HepG2 (cell line): ENCODE data around the gene PRKCE. TPM values are rescaled to one million over a fixed set of nuclear protein-coding genes. Genes with fewer than 3 reads are reported as not detected.

Source experiments
- ATAC-seq: fragments of 200-7000 bp; cut with Tn5 transposase; 3 replicates; pipeline ENCODE4 v1.9.1; 2020; ENCODE audit warnings: mild to moderate bottlenecking, moderate library complexity
- BruUV-seq: library from RNA; stranded (reverse); fragments of 400-500 nt; replicated peaks from 2 replicates; lab custom pipeline; 2021; lab: Mats Ljungman, UMichigan
- CTCF ChIA-PET: fragments of 300-600 bp; formaldehyde crosslinking; extraction: SDS; loops from one replicate; lab custom pipeline; 2021; ENCODE audit warnings: low total read pairs, inconsistent platforms, low intra/inter-chr PET ratio; lab: Yijun Ruan, JAX
- POLR2A ChIA-PET: fragments of 350-600 bp; sonication (Branson Sonifier 250); formaldehyde crosslinking; loops from one replicate; lab custom pipeline; 2020; ENCODE audit warnings: antibody characterized with exemption, inconsistent platforms; lab: Yijun Ruan, JAX
- DNase-seq: peaks from one replicate; pipeline ENCODE4 v3.0.0-alpha.2; 2015; ENCODE audit warnings: low spot score
- FAIRE-seq: peaks from 3 replicates; lab custom pipeline; 2011; peaks lifted over from hg19 to GRCh38; lab: Jason Lieb, UNC
- H2AFZ ChIP-seq: one replicate; pipeline ENCODE4 v1.6.1; 2011; ENCODE audit warnings: low read length, inconsistent platforms
- H3K27ac ChIP-seq: fragments of 300-600 bp; 3 replicates; pipeline ENCODE4 v1.8.0; 2011; ENCODE audit warnings: mixed run types, mild to moderate bottlenecking, mixed read lengths, low read length, inconsistent platforms; ENCODE audit not compliant: insufficient read depth; ENCODE audit errors: extremely low read length
- H3K27me3 ChIP-seq, 2 experiments: fragments of 200-600 bp in 1 of 2; 2 replicates in 1 of 2; 3 replicates in 1 of 2; pipeline versions ENCODE4 v1.6.0 to v1.8.0; 2011; ENCODE audit warnings: low read length in 2 of 2, mild to moderate bottlenecking in 2 of 2, moderate library complexity in 2 of 2, inconsistent platforms in 1 of 2; ENCODE audit not compliant: insufficient read depth in 2 of 2, control insufficient read depth in 1 of 2
- H3K36me3 ChIP-seq, 2 experiments: fragments of 200-600 bp in 1 of 2; replicated peaks in 1 of 2; 2 replicates in 1 of 2; 3 replicates in 1 of 2; pipeline versions ENCODE4 v1.5.1 to v1.8.0; 2011; ENCODE audit warnings: low read length in 2 of 2, inconsistent platforms in 1 of 2; ENCODE audit not compliant: insufficient read depth in 2 of 2, control insufficient read depth in 1 of 2
- H3K4me1 ChIP-seq: 2 replicates; pipeline ENCODE4 v1.5.1; 2012; ENCODE audit warnings: low read length, inconsistent platforms; ENCODE audit not compliant: insufficient read depth
- H3K4me2 ChIP-seq: 2 replicates; pipeline ENCODE4 v1.6.0; 2011; ENCODE audit warnings: low read depth, low read length, inconsistent platforms
- H3K4me3 ChIP-seq, 3 experiments: fragments of 200-600 bp in 1 of 3; sonication (generic), shearing (Covaris generic) in 1 of 3; replicated peaks in 1 of 3; 2 replicates each; pipeline ENCODE4 v1.5.1; 2011 to 2016; ENCODE audit warnings: low read length in 3 of 3, inconsistent platforms in 2 of 3, low read depth in 2 of 3, mild to moderate bottlenecking in 2 of 3, control low read depth in 1 of 3, mixed read lengths in 1 of 3; ENCODE audit not compliant: insufficient read depth in 1 of 3
- H3K79me2 ChIP-seq: one replicate; pipeline ENCODE4 v1.6.1; 2011; ENCODE audit warnings: low read length, inconsistent platforms; ENCODE audit not compliant: insufficient read depth
- H3K9ac ChIP-seq: 2 replicates; pipeline ENCODE4 v1.6.0; 2011; ENCODE audit warnings: mild to moderate bottlenecking, low read depth, low read length, inconsistent platforms; ENCODE audit not compliant: insufficient read depth
- H3K9me3 ChIP-seq: 2 replicates; pipeline ENCODE4 v1.5.1; 2012; ENCODE audit warnings: mild to moderate bottlenecking, low read length
- H4K20me1 ChIP-seq: 2 replicates; pipeline ENCODE4 v1.6.0; 2011; ENCODE audit warnings: inconsistent platforms, mild to moderate bottlenecking, low read length, moderate library complexity; ENCODE audit not compliant: insufficient read depth
- ASH2L ChIP-seq: fragments of 300-600, 200-600 bp; sonication (generic); IDR thresholded peaks from 2 replicates; pipeline ENCODE4 v1.7.0; 2017; ENCODE audit warnings: low read depth, mild to moderate bottlenecking, moderate library complexity, mixed read lengths, low read length; ENCODE audit not compliant: insufficient read length
- BCL6 ChIP-seq: IDR thresholded peaks from 2 replicates; pipeline ENCODE4 v1.6.1; 2016; ENCODE audit warnings: missing genetic modification reagents, missing compliant biosample characterization
- ELF4 ChIP-seq: sonication (generic); formaldehyde crosslinking; IDR thresholded peaks from 2 replicates; pipeline ENCODE4 v1.5.0; 2020; ENCODE audit warnings: missing genetic modification reagents, mild to moderate bottlenecking, moderate library complexity, borderline replicate concordance
- NR2F2 ChIP-seq: IDR thresholded peaks from 2 replicates; pipeline ENCODE4 v1.6.1; 2012; ENCODE audit warnings: low read depth, inconsistent platforms, borderline replicate concordance
- POLR2A ChIP-seq, 2 experiments: IDR thresholded peaks; 2 replicates each; pipeline ENCODE4 v1.6.1; 2011; ENCODE audit warnings: low read depth in 2 of 2, low read length in 2 of 2, mild to moderate bottlenecking in 1 of 2, moderate library complexity in 1 of 2; ENCODE audit not compliant: insufficient read depth in 1 of 2
- PRDM15 ChIP-seq: sonication (generic); formaldehyde crosslinking; IDR thresholded peaks from 2 replicates; pipeline ENCODE4 v1.4.0; 2020; ENCODE audit warnings: missing genetic modification reagents
- PREB ChIP-seq: sonication (generic); formaldehyde crosslinking; IDR thresholded peaks from 2 replicates; pipeline ENCODE4 v1.4.0; 2020; ENCODE audit warnings: missing genetic modification reagents
- SMAD9 ChIP-seq: sonication (generic); formaldehyde crosslinking; IDR thresholded peaks from 2 replicates; pipeline ENCODE4 v1.5.1; 2020; ENCODE audit warnings: mild to moderate bottlenecking, missing genetic modification reagents
- TMF1 ChIP-seq: sonication (generic); formaldehyde crosslinking; IDR thresholded peaks from 2 replicates; pipeline ENCODE4 v1.8.1; 2022; ENCODE audit warnings: low read depth, missing genetic modification reagents
- YY1 ChIP-seq: IDR thresholded peaks from 2 replicates; pipeline ENCODE4 v1.6.1; 2011; ENCODE audit warnings: low read length, low read depth, moderate library complexity, mild to moderate bottlenecking; ENCODE audit not compliant: insufficient read depth, insufficient replicate concordance
- ZNF296 ChIP-seq: sonication (generic); formaldehyde crosslinking; conservative IDR thresholded peaks from 2 replicates; pipeline ENCODE4 v1.5.0; 2020; ENCODE audit warnings: mild to moderate bottlenecking, missing genetic modification reagents
- ZNF33B ChIP-seq: sonication (generic); formaldehyde crosslinking; IDR thresholded peaks from 2 replicates; pipeline ENCODE4 v1.5.1; 2020; ENCODE audit warnings: mild to moderate bottlenecking, missing genetic modification reagents
- ZNF878 ChIP-seq: sonication (generic); formaldehyde crosslinking; IDR thresholded peaks from 2 replicates; pipeline ENCODE4 v1.8.1; 2023; ENCODE audit warnings: mild to moderate bottlenecking, missing genetic modification reagents, moderate library complexity
- ZSCAN21 ChIP-seq: sonication (generic); formaldehyde crosslinking; IDR thresholded peaks from 2 replicates; pipeline ENCODE4 v1.8.0; 2022; ENCODE audit warnings: mild to moderate bottlenecking, missing genetic modification reagents, moderate library complexity, borderline replicate concordance
- WGBS: methylation state at CpG from one replicate; pipeline ENCODE4 v1.1.6; 2017; ENCODE audit warnings: low lambda C conversion rate; 5-methylcytosine and 5-hydroxymethylcytosine counted together
- in situ Hi-C: cut with HindIII; loops from 2 replicates; pipeline ENCODE4 v1.10.0; 2017; ENCODE audit warnings: low pct_unique_long_range_greater_than_20kb; ENCODE audit not compliant: extremely low pct_ligation_motif_present
- intact Hi-C: fragments of 100-400 bp; cut with micrococcal nuclease; formaldehyde crosslinking; loops from one replicate; pipeline ENCODE4 v1.10.0; 2022; ENCODE audit not compliant: unreplicated experiment
- polyA plus RNA-seq, 8 experiments: library from polyadenylated mRNA; depleted of rRNA in 3 of 8; stranded (reverse) in 7 of 8; unstranded in 1 of 8; fragments of >200 nt; fragmentation: Illumina TruSeq in 4 of 8; extraction: Trizol in 4 of 8; gene quantifications; 2 replicates each; pipeline versions ENCODE4 v1.2.1 to v1.2.3, GENCODE V29; 2011 to 2016; ENCODE audit warnings: low read depth in 4 of 8, missing spikeins in 1 of 8, mixed read lengths in 1 of 8; ENCODE audit not compliant: insufficient read depth in 1 of 8
- total RNA-seq, 5 experiments: library from RNA; depleted of rRNA; stranded (reverse); fragments of >200 nt; fragmentation: Illumina TruSeq; extraction: Trizol; gene quantifications; 2 replicates each; pipeline ENCODE4 v1.2.3, GENCODE V29; 2016; ENCODE audit warnings: low read depth in 1 of 5
- TF ChIP-seq, protein P1 (sequence below): sonication (generic); formaldehyde crosslinking; IDR thresholded peaks from 2 replicates; pipeline ENCODE4 v1.5.0; 2020; ENCODE audit warnings: mild to moderate bottlenecking, low read depth, missing genetic modification reagents, borderline replicate concordance
- TF ChIP-seq, protein P2 (sequence below): sonication (generic); formaldehyde crosslinking; IDR thresholded peaks from 2 replicates; pipeline ENCODE4 v1.5.0; 2020; ENCODE audit warnings: mild to moderate bottlenecking, missing genetic modification reagents
- TF ChIP-seq, protein P3 (sequence below): sonication (generic); formaldehyde crosslinking; conservative IDR thresholded peaks from 2 replicates; pipeline ENCODE4 v1.4.0; 2020; ENCODE audit warnings: missing genetic modification reagents

PRKCE gene
- total and polyA plus RNA-seq, 2 of the 13 experiments (the other 11 are each of a cell fraction or from before 2014, with no cell fraction given) = 1.0 to 3.9 TPM

- in situ Hi-C loops (no loop called here), intact Hi-C loops (no loop called here)
- Histone ChIP-seq H3K9me3 (no peaks in the 10 kb centered on the region), H3K4me2 (no peak overlapping the region), H2AFZ (no peak overlapping the region), H4K20me1 (no peaks in the 10 kb centered on the region), H3K4me3 (no peak overlapping the region), H3K79me2 (no peaks in the 10 kb centered on the region), H3K4me1 (no peaks in the 10 kb centered on the region), H3K9ac (no peak overlapping the region), H3K27me3 (peaks cover 0 to 8% of the 10 kb centered on the region in 2 experiments; a peak in 1 of 5 replicates), H3K27ac (no peak overlapping the region), H3K36me3 (no peaks in the 10 kb centered on the region)
- ATAC-seq (no peak), DNase-seq (no peak), FAIRE-seq (no peak)
- no TSS peak for BruUV-seq
- CTCF ChIA-PET = no interaction called here
- 60% methylated on average over 2 of the region's 2 CpGs for WGBS
- POLR2A ChIA-PET = no interaction called here
- no peak for TF ChIP-seq TMF1
- TF ChIP-seq, protein P1, sequence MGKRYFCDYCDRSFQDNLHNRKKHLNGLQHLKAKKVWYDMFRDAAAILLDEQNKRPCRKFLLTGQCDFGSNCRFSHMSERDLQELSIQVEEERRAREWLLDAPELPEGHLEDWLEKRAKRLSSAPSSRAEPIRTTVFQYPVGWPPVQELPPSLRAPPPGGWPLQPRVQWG (CRISPR knock-in tag) = no peak
- TF ChIP-seq SMAD9 (CRISPR knock-in tag) = no peak
- no peak for TF ChIP-seq ZNF296 (CRISPR knock-in tag)
- no peak for TF ChIP-seq ELF4 (CRISPR knock-in tag)
- TF ChIP-seq YY1 = no peak
- no peak for TF ChIP-seq ZNF878 (CRISPR knock-in tag)
- TF ChIP-seq, protein P2, sequence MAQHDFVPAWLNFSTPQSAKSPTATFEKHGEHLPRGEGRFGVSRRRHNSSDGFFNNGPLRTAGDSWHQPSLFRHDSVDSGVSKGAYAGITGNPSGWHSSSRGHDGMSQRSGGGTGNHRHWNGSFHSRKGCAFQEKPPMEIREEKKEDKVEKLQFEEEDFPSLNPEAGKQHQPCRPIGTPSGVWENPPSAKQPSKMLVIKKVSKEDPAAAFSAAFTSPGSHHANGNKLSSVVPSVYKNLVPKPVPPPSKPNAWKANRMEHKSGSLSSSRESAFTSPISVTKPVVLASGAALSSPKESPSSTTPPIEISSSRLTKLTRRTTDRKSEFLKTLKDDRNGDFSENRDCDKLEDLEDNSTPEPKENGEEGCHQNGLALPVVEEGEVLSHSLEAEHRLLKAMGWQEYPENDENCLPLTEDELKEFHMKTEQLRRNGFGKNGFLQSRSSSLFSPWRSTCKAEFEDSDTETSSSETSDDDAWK (CRISPR knock-in tag) = no peak
- TF ChIP-seq ASH2L = no peak
- no peak for TF ChIP-seq PRDM15 (CRISPR knock-in tag)
- no peak for TF ChIP-seq NR2F2
- no peak for TF ChIP-seq BCL6 (CRISPR knock-in tag)
- TF ChIP-seq POLR2A (IDR thresholded peaks at IDR 0.05; ENCODE audit: insufficient read depth in 1 of 2, low read depth in 2 of 2, low read length in 2 of 2) = no peak
- no peak for TF ChIP-seq ZSCAN21 (CRISPR knock-in tag)
- no peak for TF ChIP-seq PREB (CRISPR knock-in tag)
- TF ChIP-seq ZNF33B (CRISPR knock-in tag) = no peak
- TF ChIP-seq, protein P3, sequence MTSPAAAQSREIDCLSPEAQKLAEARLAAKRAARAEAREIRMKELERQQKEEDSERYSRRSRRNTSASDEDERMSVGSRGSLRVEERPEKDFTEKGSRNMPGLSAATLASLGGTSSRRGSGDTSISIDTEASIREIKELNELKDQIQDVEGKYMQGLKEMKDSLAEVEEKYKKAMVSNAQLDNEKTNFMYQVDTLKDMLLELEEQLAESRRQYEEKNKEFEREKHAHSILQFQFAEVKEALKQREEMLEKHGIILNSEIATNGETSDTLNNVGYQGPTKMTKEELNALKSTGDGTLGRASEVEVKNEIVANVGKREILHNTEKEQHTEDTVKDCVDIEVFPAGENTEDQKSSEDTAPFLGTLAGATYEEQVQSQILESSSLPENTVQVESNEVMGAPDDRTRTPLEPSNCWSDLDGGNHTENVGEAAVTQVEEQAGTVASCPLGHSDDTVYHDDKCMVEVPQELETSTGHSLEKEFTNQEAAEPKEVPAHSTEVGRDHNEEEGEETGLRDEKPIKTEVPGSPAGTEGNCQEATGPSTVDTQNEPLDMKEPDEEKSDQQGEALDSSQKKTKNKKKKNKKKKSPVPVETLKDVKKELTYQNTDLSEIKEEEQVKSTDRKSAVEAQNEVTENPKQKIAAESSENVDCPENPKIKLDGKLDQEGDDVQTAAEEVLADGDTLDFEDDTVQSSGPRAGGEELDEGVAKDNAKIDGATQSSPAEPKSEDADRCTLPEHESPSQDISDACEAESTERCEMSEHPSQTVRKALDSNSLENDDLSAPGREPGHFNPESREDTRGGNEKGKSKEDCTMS (CRISPR knock-in tag) = no peak
Observed at GRCh38 chr2:45769056-45769455, 117.6 kb downstream of the PRKCE start.
